WI38 (cell line): Measurements from ENCODE around the gene OGDH.

Experiments used
- H3K4me3 ChIP-seq: 2 replicates; pipeline ENCODE4 v1.5.1; 2011; ENCODE audit warnings: low read depth, mild to moderate bottlenecking, control low read depth, low read length
- TF ChIP-seq, protein P1 (sequence below): IDR thresholded peaks from 2 replicates; pipeline ENCODE4 v1.5.1; 2012; ENCODE audit warnings: low read depth, mild to moderate bottlenecking, control low read depth, low read length

The OGDH gene

DNA sequence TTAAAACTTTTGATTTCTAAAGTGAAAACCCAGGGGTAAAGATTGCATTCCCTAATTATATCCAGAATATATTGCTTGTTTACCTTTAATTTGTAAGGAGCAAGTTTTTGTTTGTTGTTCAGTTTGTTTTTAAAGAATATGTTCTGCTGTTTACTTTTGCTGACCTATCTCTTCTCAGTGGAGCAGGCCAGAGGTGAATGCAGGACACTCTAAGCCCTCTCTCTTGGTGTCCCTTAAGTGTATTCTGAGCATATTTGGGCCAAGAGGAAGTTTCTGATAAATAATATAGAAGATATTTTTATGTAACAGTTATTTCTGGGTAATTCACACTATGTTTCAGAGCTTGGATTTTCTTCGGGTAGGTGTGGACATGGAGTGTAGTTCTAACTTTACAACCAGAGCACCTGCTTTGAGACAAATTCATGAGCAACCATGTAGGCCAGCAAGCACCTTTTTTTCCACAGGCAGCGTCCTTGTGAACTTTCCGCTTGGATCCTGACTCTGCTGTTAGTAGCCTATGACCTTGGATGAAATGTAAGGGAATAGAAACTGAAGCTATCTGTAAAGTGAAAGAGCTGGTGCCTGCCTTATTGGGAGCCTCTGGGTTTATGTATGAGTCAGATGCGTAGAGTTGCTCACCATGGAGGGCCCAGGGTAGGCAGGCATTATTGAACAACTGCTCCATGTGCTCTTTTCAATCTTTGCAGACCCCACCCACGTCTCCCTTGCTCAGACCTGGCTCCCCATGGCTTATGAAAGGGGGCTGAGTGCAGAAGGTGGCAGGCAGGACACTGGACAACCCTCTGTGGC lies 16.1 kb downstream of the OGDH start:
- no peak overlapping the region for H3K4me3 ChIP-seq
- TF ChIP-seq, protein P1, sequence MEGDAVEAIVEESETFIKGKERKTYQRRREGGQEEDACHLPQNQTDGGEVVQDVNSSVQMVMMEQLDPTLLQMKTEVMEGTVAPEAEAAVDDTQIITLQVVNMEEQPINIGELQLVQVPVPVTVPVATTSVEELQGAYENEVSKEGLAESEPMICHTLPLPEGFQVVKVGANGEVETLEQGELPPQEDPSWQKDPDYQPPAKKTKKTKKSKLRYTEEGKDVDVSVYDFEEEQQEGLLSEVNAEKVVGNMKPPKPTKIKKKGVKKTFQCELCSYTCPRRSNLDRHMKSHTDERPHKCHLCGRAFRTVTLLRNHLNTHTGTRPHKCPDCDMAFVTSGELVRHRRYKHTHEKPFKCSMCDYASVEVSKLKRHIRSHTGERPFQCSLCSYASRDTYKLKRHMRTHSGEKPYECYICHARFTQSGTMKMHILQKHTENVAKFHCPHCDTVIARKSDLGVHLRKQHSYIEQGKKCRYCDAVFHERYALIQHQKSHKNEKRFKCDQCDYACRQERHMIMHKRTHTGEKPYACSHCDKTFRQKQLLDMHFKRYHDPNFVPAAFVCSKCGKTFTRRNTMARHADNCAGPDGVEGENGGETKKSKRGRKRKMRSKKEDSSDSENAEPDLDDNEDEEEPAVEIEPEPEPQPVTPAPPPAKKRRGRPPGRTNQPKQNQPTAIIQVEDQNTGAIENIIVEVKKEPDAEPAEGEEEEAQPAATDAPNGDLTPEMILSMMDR: no peak

DNA sequence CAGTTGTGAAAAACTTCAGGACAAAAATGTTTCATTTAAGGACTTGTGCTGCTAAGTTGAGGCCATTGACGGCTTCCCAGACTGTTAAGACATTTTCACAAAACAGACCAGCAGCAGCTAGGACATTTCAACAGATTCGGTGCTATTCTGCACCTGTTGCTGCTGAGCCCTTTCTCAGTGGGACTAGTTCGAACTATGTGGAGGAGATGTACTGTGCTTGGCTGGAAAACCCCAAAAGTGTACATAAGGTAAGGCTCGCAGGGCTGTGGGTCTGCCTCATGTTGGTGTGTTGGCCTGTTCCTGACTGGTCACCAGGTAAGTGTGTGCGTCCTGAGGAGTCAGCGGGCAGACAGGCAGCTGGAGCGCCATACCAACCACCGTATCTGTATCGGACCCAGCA lies 17.9 kb downstream of the OGDH start:
- TF ChIP-seq, protein P1: no peak
- no peak overlapping the region for H3K4me3 ChIP-seq

GRCh38 chr7:44625526-44626471 lies 19.4 kb downstream of the OGDH start:
- TF ChIP-seq, protein P1: no peak
- H3K4me3 ChIP-seq: no peak overlapping the region

GRCh38 chr7:44626620-44627019 lies 20.2 kb downstream of the OGDH start:
- no peak overlapping the region for H3K4me3 ChIP-seq
- TF ChIP-seq, protein P1: no peak

DNA sequence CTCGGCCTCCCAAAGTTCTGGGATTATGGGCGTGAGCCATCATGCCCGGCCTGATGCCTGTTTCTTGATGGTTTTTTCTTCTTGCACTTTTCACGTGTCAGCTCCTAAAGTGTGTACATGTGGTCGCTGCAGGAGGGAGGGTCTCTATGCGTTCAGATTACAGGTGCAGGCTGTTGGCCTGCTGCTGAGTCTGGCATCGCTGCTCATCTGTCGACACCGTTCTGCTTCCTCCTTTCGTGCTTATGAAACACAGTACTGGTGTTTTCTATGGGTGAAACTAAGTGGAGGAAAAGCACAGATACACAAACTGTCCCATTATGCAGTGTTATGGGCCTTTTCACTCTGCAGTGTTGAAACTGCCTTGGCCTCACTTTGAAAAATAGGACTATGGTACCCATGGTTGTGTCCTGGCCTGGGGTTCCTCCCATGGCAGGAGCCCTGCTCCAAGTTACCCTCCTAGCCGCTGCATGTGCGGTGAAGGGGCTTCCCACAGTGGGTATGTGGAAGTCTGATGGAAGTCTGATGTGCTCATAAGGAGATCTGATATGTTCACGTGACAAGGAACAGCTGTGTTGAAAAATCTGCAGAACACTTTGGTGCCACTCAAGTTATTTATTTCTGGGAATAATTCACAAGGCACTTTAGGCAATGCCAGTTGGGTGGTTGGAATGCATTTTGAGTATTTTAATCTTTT lies 23.5 kb downstream of the OGDH start:
- TF ChIP-seq, protein P1: no peak
- no peak overlapping the region for H3K4me3 ChIP-seq

- no peak overlapping the region for H3K4me3 ChIP-seq
- TF ChIP-seq, protein P1: no peak
Observed at GRCh38 chr7:44630792-44631457, 24.5 kb downstream of the OGDH start.
